B cell (primary cell): ENCODE data around the gene MIDN. TPM values are rescaled to one million over a fixed set of nuclear protein-coding genes. Genes with fewer than 3 reads are reported as not detected.

Experiments used
- ATAC-seq: fragments of 200-7000 bp; cut with Tn5 transposase; one replicate; pipeline ENCODE4 v1.10.0; 2021; ENCODE audit warnings: low read depth, mild to moderate bottlenecking, moderate number of reproducible peaks, moderate library complexity
- CTCF ChIA-PET: fragments of 350-600 bp; sonication (Branson Sonifier 250); formaldehyde crosslinking; loops from one replicate; lab custom pipeline; 2021; ENCODE audit warnings: antibody characterized with exemption, inconsistent platforms; lab: Charles Lee
- POLR2A ChIA-PET: fragments of 350-600 bp; sonication (Branson Sonifier 250); formaldehyde crosslinking; loops from one replicate; lab custom pipeline; 2021; ENCODE audit warnings: antibody characterized with exemption; lab: Charles Lee
- DNase-seq: peaks from one replicate; pipeline ENCODE4 v3.0.0; 2013
- H2AFZ ChIP-seq: 2 replicates; pipeline ENCODE4 v1.6.1; 2012; ENCODE audit warnings: mild to moderate bottlenecking, low read depth, low read length; ENCODE audit not compliant: insufficient read depth, poor library complexity, severe bottlenecking
- H3K27ac ChIP-seq, 2 donors: 1 replicate in 1 of 2; 2 replicates in 1 of 2; pipeline ENCODE4 v1.5.1; 2012 to 2013; ENCODE audit warnings: low read length in 2 of 2, mild to moderate bottlenecking in 2 of 2, moderate library complexity in 1 of 2
- H3K27me3 ChIP-seq, 4 experiments: fragments of 200-600 bp in 1 of 4; sonication (generic) in 1 of 4; replicated peaks in 1 of 4; 1 replicate in 2 of 4; 2 replicates in 2 of 4; pipeline versions ENCODE4 v1.6.1 to v1.7.0; 2013 to 2016; ENCODE audit warnings: low read length in 3 of 4, mild to moderate bottlenecking in 2 of 4, mixed read lengths in 1 of 4, moderate library complexity in 1 of 4; ENCODE audit not compliant: insufficient read depth in 4 of 4, control insufficient read depth in 3 of 4; ENCODE audit errors: control extremely low read depth in 1 of 4
- H3K36me3 ChIP-seq, 2 experiments: replicated peaks in 1 of 2; 1 replicate in 1 of 2; 2 replicates in 1 of 2; pipeline versions ENCODE4 v1.6.1 to v1.7.1; 2013; ENCODE audit warnings: low read length in 1 of 2; ENCODE audit not compliant: insufficient read depth in 2 of 2, control insufficient read depth in 1 of 2; ENCODE audit errors: control extremely low read depth in 1 of 2, extremely low read depth in 1 of 2
- H3K4me1 ChIP-seq, 2 donors: fragments of 200-600 bp in 1 of 2; sonication (generic) in 1 of 2; 1 replicate in 1 of 2; 2 replicates in 1 of 2; pipeline versions ENCODE4 v1.5.1 to v1.6.1; 2013 to 2017; ENCODE audit warnings: low read length in 2 of 2; ENCODE audit not compliant: control insufficient read depth in 2 of 2, insufficient read depth in 2 of 2
- H3K4me2 ChIP-seq: replicated peaks from 2 replicates; pipeline ENCODE3; 2012; ENCODE audit warnings: mild to moderate bottlenecking, low read depth, low read length; ENCODE audit not compliant: poor library complexity, severe bottlenecking
- H3K4me3 ChIP-seq, 5 experiments: fragments of 200-600 bp in 1 of 5; sonication (generic) in 1 of 5; 1 replicate in 3 of 5; 2 replicates in 2 of 5; pipeline versions ENCODE4 v1.5.1 to v1.7.0; 2011 to 2016; ENCODE audit warnings: low read length in 4 of 5, mild to moderate bottlenecking in 4 of 5, low read depth in 2 of 5, control low read depth in 1 of 5, moderate library complexity in 1 of 5; ENCODE audit not compliant: insufficient read depth in 1 of 5; ENCODE audit errors: control extremely low read depth in 1 of 5, extremely low read depth in 1 of 5
- H3K79me2 ChIP-seq: fragments of 200-600 bp; sonication (generic); one replicate; pipeline ENCODE4 v1.6.0; 2016; ENCODE audit warnings: low read length; ENCODE audit not compliant: control insufficient read depth, insufficient read depth
- H3K9ac ChIP-seq: fragments of 200-600 bp; sonication (generic); 2 replicates; pipeline ENCODE4 v1.6.1; 2017; ENCODE audit warnings: mild to moderate bottlenecking, low read length, moderate library complexity
- H3K9me3 ChIP-seq, 3 donors: one replicate each; pipeline versions ENCODE4 v1.6.1 to v1.7.1; 2013; ENCODE audit warnings: low read length in 2 of 3; ENCODE audit not compliant: control insufficient read depth in 2 of 3, insufficient read depth in 1 of 3; ENCODE audit errors: control extremely low read depth in 1 of 3
- H4K20me1 ChIP-seq: 2 replicates; pipeline ENCODE4 v1.6.0; 2012; ENCODE audit warnings: mild to moderate bottlenecking, low read length; ENCODE audit not compliant: insufficient read depth, control insufficient read depth, poor library complexity, severe bottlenecking
- H3K27ac Mint-ChIP-seq: one replicate; pipeline ENCODE4 v1.8.0; 2021; ENCODE audit warnings: mixed read lengths
- H3K27me3 Mint-ChIP-seq: one replicate; pipeline ENCODE4 v1.8.0; 2021; ENCODE audit warnings: mixed read lengths
- H3K4me1 Mint-ChIP-seq: one replicate; pipeline ENCODE4 v1.8.0; 2021; ENCODE audit warnings: mixed read lengths
- H3K4me3 Mint-ChIP-seq: one replicate; pipeline ENCODE4 v1.8.0; 2021; ENCODE audit warnings: mixed read lengths
- H3K9me3 Mint-ChIP-seq: one replicate; pipeline ENCODE4 v1.8.0; 2022; ENCODE audit warnings: mixed read lengths; ENCODE audit not compliant: insufficient read depth
- EZH2 ChIP-seq: IDR thresholded peaks from 2 replicates; pipeline ENCODE4 v1.6.1; 2012; ENCODE audit warnings: borderline replicate concordance, low read depth, mild to moderate bottlenecking, moderate library complexity, low read length; ENCODE audit not compliant: insufficient read depth, poor library complexity, severe bottlenecking
- WGBS: methylation state at CpG from one replicate; pipeline ENCODE4 v1.1.5; 2013; ENCODE audit warnings: missing lambda C conversion rate; ENCODE audit not compliant: insufficient coverage; 5-methylcytosine and 5-hydroxymethylcytosine counted together
- intact Hi-C: fragments of 100-400 bp; cut with micrococcal nuclease; formaldehyde crosslinking; loops from one replicate; pipeline ENCODE4 v1.10.0; 2022
- polyA plus RNA-seq: library from polyadenylated mRNA; depleted of rRNA; stranded (reverse); fragments of >200 nt; gene quantifications from 2 replicates; pipeline ENCODE4 v1.2.3, GENCODE V29; 2012
- total RNA-seq, 2 donors: library from RNA; stranded (reverse); fragments of 120-200 nt in 1 of 2; gene quantifications; 1 replicate in 1 of 2; 2 replicates in 1 of 2; pipeline versions ENCODE4 v1.2.3 to v1.2.4, GENCODE V29; 2013 to 2022
- TF ChIP-seq, protein P1 (sequence below): fragments of 200-600 bp; IDR thresholded peaks from one replicate; pipeline ENCODE4 v1.8.0; 2022; ENCODE audit warnings: antibody characterized with exemption, mild to moderate bottlenecking

The MIDN gene
- total and polyA plus RNA-seq, 2 donors (not counting 1 experiment from before 2014, with no cell fraction given): 98.5 to 156 TPM

DNA sequence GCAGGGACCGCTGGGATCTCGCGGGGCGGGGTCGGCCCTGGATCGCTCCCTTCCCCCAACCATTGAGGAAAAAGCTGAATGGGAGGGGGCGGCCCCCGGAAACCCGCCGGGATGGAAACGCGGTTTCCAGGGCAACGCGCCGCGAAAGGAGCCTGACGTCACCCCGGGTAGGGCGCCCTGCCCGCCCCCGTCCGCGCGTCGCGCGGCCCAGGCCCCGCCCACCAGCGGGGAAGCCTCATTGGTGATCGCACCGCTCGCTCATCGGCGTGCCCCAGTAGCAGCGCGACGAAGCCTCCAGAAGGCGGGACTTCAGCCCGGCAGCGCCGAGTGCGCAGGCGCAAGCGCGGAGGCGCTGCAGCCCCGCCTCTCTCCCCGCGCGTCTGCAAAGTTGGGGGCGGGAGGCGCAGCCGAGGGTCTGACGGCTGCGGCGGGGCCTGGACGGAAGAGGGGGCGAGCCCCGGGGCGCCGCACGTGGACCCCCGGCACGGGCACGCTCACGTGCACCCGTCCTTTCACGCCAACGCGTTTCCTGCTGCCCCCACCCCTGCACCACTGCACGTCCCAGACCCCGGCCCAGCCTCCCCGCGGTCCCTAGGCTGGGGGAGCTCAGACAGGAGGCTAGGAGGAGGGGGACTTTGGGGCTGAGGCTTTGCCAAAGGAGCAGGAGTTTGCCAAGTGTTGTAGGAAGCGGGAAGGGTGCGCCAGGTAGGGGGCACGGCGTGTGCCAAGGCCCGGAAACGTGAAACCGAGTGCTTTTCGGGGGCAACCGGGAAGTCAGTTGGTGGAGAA is 12.6 kb downstream of the MIDN start:
- ChIA-PET CTCF (interaction anchor here (1.1 to 10.0 kb wide), 3 partner anchors 7 to 17 kb away, joined by 3 to 658 read pairs (median 113); partner anchors contain the start of genes ATP5F1D and CIRBP), POLR2A (interaction anchor here (0.5 to 11.0 kb wide), 11 partner anchors 4 to 490 kb away, joined by 3 to 402 read pairs (median 4); partner anchors contain the start of genes ABCA7, ATP5F1D, CIRBP and FAM174C)
- peaks cover 33% of the 10 kb centered on the region for H3K79me2 ChIP-seq
- H4K20me1 ChIP-seq: peaks cover 11% of the 10 kb centered on the region
- ATAC-seq (peak; percentile 59), DNase-seq (peak; percentile 98)
- no peaks in the 10 kb centered on the region for H3K9me3 Mint-ChIP-seq
- peak overlapping the region; percentile 99 for H3K4me2 ChIP-seq
- no peaks in the 10 kb centered on the region for H3K27me3 ChIP-seq
- under 1% methylated on average over 80 of the region's 83 CpGs for WGBS
- peak overlapping the region; percentile 97 for H3K4me3 Mint-ChIP-seq
- peaks cover 68 to 91% of the 10 kb centered on the region in 2 donors for H3K4me1 ChIP-seq
- TF ChIP-seq, protein P1, sequence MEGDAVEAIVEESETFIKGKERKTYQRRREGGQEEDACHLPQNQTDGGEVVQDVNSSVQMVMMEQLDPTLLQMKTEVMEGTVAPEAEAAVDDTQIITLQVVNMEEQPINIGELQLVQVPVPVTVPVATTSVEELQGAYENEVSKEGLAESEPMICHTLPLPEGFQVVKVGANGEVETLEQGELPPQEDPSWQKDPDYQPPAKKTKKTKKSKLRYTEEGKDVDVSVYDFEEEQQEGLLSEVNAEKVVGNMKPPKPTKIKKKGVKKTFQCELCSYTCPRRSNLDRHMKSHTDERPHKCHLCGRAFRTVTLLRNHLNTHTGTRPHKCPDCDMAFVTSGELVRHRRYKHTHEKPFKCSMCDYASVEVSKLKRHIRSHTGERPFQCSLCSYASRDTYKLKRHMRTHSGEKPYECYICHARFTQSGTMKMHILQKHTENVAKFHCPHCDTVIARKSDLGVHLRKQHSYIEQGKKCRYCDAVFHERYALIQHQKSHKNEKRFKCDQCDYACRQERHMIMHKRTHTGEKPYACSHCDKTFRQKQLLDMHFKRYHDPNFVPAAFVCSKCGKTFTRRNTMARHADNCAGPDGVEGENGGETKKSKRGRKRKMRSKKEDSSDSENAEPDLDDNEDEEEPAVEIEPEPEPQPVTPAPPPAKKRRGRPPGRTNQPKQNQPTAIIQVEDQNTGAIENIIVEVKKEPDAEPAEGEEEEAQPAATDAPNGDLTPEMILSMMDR: no peak
- no peak for TF ChIP-seq EZH2
- H3K9me3 ChIP-seq: no peaks in the 10 kb centered on the region
- H3K36me3 ChIP-seq: peaks cover 0 to 18% of the 10 kb centered on the region in 2 experiments
- H2AFZ ChIP-seq: peak overlapping the region; percentile 1
- H3K4me1 Mint-ChIP-seq: peaks cover 78% of the 10 kb centered on the region
- intact Hi-C loops: loop anchor here (1.0 to 5.0 kb wide), 3 partner anchors 8 to 354 kb away; partner anchors contain the start of gene CIRBP
- H3K27ac ChIP-seq: peak overlapping the region; percentile 99 to 100
- no peaks in the 10 kb centered on the region for H3K27me3 Mint-ChIP-seq
- H3K9ac ChIP-seq: peak overlapping the region; percentile 98
- H3K27ac Mint-ChIP-seq: peak overlapping the region; percentile 99
- H3K4me3 ChIP-seq: peak overlapping the region; percentile 61 to 95 (median 81)
